ENCODE data around the gene NET1. TPM values are rescaled to one million over a fixed set of nuclear protein-coding genes. Genes with fewer than 3 reads are reported as not detected.
A peak's percentile ranks its signal among the peaks of the same experiment; 100 is the strongest.

The NET1 gene
- total and polyA plus RNA-seq, 10 donors, result 4.6 to 19.5 (median 11.1) TPM

DNA sequence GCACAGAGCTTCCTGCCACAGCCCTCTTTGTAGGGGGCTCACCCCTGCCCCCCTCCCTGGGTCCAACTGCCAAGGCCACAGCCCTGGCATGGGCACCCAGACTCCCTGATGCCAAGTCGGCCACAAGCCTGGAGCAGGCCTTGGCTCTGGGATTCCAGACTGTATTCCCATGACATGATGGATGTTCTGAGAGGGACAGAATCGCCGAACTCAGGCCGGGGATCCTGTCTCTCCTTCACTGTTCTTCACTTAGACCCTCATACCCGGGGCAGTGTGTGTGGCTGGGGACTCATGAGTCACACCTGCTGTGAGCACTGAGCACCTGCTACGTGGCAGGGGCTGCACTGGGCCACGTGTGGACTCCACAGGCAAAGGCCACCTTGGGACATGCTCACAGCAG, 79.1 kb downstream of the NET1 start:
- Histone ChIP-seq H3K9me3 (peaks cover 0 to 13% (median 6%) of the 10 kb centered on the region in 8 donors), H3K27ac (no peak overlapping the region), H3K36me3 (no peaks in the 10 kb centered on the region), H3K4me1 (peaks cover 0 to under 1% (median 0%) of the 10 kb centered on the region in 6 donors), H3K4me3 (no peak overlapping the region), H3K27me3 (replicated peaks in 1 of 7) (no peaks in the 10 kb centered on the region)
- DNase-seq, result peak; percentile 51
- intact Hi-C loops (cut with DNase I; ENCODE audit: low total_unique reads), result no loop called here
- WGBS, 5 donors, result 89 to 96% (median 90%) methylated on average over 6 to 7 of the region's 7 CpGs
- TF ChIP-seq POLR2AphosphoS5 (IDR thresholded peaks at IDR 0.05), result no peak
- TF ChIP-seq POLR2A (IDR thresholded peaks at IDR 0.05), result no peak
- TF ChIP-seq, protein P1, sequence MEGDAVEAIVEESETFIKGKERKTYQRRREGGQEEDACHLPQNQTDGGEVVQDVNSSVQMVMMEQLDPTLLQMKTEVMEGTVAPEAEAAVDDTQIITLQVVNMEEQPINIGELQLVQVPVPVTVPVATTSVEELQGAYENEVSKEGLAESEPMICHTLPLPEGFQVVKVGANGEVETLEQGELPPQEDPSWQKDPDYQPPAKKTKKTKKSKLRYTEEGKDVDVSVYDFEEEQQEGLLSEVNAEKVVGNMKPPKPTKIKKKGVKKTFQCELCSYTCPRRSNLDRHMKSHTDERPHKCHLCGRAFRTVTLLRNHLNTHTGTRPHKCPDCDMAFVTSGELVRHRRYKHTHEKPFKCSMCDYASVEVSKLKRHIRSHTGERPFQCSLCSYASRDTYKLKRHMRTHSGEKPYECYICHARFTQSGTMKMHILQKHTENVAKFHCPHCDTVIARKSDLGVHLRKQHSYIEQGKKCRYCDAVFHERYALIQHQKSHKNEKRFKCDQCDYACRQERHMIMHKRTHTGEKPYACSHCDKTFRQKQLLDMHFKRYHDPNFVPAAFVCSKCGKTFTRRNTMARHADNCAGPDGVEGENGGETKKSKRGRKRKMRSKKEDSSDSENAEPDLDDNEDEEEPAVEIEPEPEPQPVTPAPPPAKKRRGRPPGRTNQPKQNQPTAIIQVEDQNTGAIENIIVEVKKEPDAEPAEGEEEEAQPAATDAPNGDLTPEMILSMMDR (IDR thresholded peaks at IDR 0.05 in 8 of 11, conservative IDR thresholded peaks at IDR 0.05 in 3 of 11), result no peak

DNA sequence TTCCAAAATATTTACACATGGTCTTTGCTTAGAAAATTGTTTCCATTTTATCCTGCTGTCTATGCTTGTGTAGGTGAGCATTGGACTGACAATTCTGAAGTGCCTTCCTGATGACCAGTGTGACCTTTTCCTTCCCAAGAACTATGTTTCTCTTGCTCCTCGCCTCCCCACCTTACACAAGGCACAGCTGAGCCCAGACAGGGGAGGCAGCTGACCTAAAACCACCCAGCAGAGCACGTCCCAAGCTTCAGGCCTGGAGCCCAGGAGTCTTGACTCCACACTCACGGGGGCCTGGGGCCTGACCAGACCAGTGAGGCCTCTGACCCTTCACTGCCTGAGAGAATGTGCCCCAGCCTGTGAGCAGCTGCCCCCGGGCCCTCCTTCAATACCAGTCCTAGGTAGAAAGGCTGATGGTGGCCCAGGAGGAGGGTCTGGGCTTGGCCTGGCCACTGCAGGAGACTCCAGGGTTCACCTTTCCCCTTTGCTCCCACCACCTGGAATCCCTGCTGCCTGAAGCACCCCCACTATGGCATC, 80.0 kb downstream of the NET1 start:
- intact Hi-C loops (cut with DNase I; ENCODE audit: low total_unique reads), result no loop called here
- no peaks in the 10 kb centered on the region for H3K36me3 ChIP-seq
- no peak overlapping the region for H3K27ac ChIP-seq
- 79 to 89% (median 87%) methylated on average over 3 to 4 of the region's 4 CpGs for WGBS, 5 donors
- TF ChIP-seq POLR2AphosphoS5 (IDR thresholded peaks at IDR 0.05) (no peak), POLR2A (IDR thresholded peaks at IDR 0.05) (no peak)
- TF ChIP-seq, protein P1 (IDR thresholded peaks at IDR 0.05 in 8 of 11, conservative IDR thresholded peaks at IDR 0.05 in 3 of 11), result no peak
- peaks cover 0 to 13% (median 6%) of the 10 kb centered on the region in 8 donors for H3K9me3 ChIP-seq
- H3K27me3 ChIP-seq (replicated peaks in 1 of 7), result no peaks in the 10 kb centered on the region
- DNase-seq, result no peak
- H3K4me1 ChIP-seq, result no peaks in the 10 kb centered on the region
- no peak overlapping the region for H3K4me3 ChIP-seq

DNA sequence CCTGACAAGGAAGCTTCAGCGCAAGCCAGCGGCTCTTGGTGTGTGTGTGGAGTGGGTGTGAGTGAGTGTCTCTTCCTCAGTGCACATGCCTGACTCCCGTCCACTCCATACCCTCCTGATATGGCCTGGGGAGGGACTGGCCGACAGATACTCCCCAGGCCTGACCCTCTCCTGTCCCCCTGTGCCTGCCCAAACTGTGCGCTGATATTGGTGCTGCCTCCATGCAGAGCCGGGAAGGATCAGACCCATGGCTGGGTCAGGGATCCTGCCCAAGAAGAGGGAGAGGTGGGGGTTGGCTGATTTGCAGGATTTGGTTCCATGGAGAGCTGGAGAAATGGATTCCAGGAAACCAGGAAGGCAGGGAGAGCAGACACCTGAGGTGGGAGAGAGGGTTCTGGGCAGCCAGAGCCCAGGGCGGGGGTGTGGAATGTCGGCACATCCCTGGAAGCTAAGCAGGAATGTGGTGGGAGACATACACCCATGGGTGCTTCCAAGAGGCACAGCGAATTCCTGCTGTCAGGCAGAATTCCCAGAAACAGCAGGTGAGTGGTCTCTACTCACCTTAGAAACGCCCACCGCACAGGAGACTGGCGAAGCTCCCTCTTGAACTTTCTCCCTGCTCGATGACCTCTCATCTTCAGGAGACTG, 80.7 kb downstream of the NET1 start:
- Histone ChIP-seq H3K27me3 (replicated peaks in 1 of 7) (no peaks in the 10 kb centered on the region), H3K4me1 (no peaks in the 10 kb centered on the region), H3K4me3 (no peak overlapping the region), H3K9me3 (peaks cover 0 to 13% (median 6%) of the 10 kb centered on the region in 8 donors), H3K36me3 (no peaks in the 10 kb centered on the region), H3K27ac (no peak overlapping the region)
- WGBS, 5 donors, result 88 to 95% (median 91%) methylated on average over 13 of the region's 13 CpGs
- intact Hi-C loops (cut with DNase I; ENCODE audit: low total_unique reads), result no loop called here
- DNase-seq, result no peak
- TF ChIP-seq POLR2AphosphoS5 (IDR thresholded peaks at IDR 0.05) (no peak), POLR2A (IDR thresholded peaks at IDR 0.05) (no peak)
- TF ChIP-seq, protein P1 (IDR thresholded peaks at IDR 0.05 in 8 of 11, conservative IDR thresholded peaks at IDR 0.05 in 3 of 11), result no peak

DNA sequence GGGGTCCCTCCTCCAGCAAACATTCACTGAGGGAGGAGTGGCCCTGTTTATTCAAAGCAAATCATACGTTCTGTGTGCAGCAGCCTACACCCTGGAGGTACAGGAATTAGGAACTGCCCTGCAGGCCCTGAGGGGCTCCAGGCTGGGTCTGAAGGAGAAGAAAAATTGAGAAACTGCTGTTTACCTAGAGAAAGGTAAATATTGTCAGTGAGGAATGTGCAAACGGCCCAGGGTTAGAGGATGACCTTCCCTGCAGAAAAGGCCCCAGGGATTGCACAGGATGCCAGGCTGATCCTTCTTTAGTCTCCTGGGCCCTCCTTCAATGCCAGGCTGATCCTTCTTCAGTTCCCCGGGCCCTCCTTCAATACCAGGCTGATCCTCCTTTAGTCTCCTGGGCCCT, 81.3 kb downstream of the NET1 start:
- Histone ChIP-seq H3K27me3 (replicated peaks in 1 of 7) (no peaks in the 10 kb centered on the region), H3K4me3 (no peak overlapping the region), H3K9me3 (peaks cover 0 to 13% (median 6%) of the 10 kb centered on the region in 8 donors), H3K27ac (no peak overlapping the region), H3K36me3 (no peaks in the 10 kb centered on the region), H3K4me1 (no peaks in the 10 kb centered on the region)
- 69 to 81% (median 74%) methylated on average over 3 of the region's 3 CpGs for WGBS, 5 donors
- TF ChIP-seq, protein P1 (IDR thresholded peaks at IDR 0.05 in 8 of 11, conservative IDR thresholded peaks at IDR 0.05 in 3 of 11), result no peak
- no peak for TF ChIP-seq POLR2AphosphoS5 (IDR thresholded peaks at IDR 0.05)
- TF ChIP-seq POLR2A (IDR thresholded peaks at IDR 0.05), result no peak
- no peak for DNase-seq
- intact Hi-C loops (cut with DNase I; ENCODE audit: low total_unique reads), result no loop called here
